Measurements from ENCODE around the gene PLCB4. TPM values are rescaled to one million over a fixed set of nuclear protein-coding genes. Genes with fewer than 3 reads are reported as not detected.

Gene PLCB4
- total RNA-seq, 2 experiments from 2014 or later, result not detected

DNA sequence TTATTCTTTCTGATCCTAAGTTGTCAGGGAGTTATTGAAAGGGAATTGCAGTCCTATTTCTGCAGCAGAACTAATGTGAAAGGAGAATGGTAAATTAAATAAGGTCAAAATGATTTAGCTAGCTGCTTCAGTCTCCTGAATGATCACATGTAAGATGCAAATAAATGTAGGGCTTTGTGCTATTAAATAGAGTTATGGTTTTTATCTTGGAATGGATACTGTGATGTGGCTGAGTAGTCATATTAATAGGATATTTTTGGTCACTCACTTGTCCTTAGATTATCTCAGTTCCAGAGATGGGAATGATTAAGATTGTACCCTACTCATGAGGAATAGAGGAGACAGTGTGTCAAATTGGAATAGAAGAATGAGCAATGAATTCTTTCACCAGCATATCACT, 129.6 kb downstream of the PLCB4 start:
- Mint-ChIP-seq H3K27ac (no peak overlapping the region), H3K36me3 (ENCODE audit: low read depth) (no peaks in the 10 kb centered on the region), H3K4me3 (no peak overlapping the region), H3K4me1 (no peaks in the 10 kb centered on the region), H3K27me3 (no peaks in the 10 kb centered on the region), H3K9me3 (peaks cover 7% of the 10 kb centered on the region)
- DNase-seq, result no peak
- ChIA-PET POLR2A (no interaction called here), CTCF (no interaction called here)

DNA sequence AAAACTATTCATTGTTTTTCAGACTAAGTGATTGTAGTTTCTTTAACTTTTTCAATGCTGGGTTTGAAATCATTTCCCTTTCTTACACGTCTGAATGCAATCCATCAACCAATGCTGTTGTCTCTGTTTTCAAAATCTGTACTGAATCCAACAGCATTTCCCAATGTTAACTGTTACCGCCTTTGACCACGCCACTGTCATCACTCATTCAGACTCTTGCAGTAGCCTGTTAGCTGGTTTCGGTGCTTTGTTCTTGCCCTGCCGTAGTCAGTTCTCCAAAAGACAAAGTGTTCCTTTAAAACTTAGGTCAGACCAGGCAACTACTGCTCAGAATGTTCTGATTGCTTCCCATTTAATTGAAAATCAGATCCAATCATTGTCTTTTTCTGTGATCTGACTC, 131.3 kb downstream of the PLCB4 start:
- H3K27ac Mint-ChIP-seq, result no peak overlapping the region
- POLR2A ChIA-PET, result no interaction called here
- CTCF ChIA-PET, result no interaction called here
- peaks cover 9% of the 10 kb centered on the region for H3K9me3 Mint-ChIP-seq
- DNase-seq, result no peak
- no peaks in the 10 kb centered on the region for H3K27me3 Mint-ChIP-seq
- no peaks in the 10 kb centered on the region for H3K4me1 Mint-ChIP-seq
- H3K4me3 Mint-ChIP-seq, result no peak overlapping the region
- no peaks in the 10 kb centered on the region for H3K36me3 Mint-ChIP-seq (ENCODE audit: low read depth)

DNA sequence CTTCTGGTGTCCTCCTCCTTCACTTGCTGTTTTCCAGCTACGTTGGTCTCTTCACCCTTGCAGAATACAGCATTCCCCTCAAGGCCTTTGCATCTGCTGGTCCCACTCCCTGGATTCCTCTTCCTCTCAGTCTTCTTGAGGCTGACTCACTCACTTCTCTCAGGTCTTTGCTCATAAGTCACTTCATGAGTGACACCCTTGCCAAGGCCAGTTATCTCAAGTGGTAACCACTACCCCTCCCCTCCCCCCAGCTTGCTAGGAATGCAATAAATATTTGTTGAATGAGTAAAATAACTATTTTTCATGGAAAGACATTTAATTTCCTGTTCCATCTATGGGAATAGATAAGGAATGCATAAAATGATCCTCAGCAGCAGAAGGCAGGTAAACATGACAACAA, 131.7 kb downstream of the PLCB4 start:
- CTCF ChIA-PET, result no interaction called here
- H3K4me1 Mint-ChIP-seq, result no peaks in the 10 kb centered on the region
- no peak overlapping the region for H3K27ac Mint-ChIP-seq
- POLR2A ChIA-PET, result no interaction called here
- no peak overlapping the region for H3K4me3 Mint-ChIP-seq
- H3K27me3 Mint-ChIP-seq, result no peaks in the 10 kb centered on the region
- H3K36me3 Mint-ChIP-seq (ENCODE audit: low read depth), result no peaks in the 10 kb centered on the region
- peaks cover 5% of the 10 kb centered on the region for H3K9me3 Mint-ChIP-seq
- no peak for DNase-seq

DNA sequence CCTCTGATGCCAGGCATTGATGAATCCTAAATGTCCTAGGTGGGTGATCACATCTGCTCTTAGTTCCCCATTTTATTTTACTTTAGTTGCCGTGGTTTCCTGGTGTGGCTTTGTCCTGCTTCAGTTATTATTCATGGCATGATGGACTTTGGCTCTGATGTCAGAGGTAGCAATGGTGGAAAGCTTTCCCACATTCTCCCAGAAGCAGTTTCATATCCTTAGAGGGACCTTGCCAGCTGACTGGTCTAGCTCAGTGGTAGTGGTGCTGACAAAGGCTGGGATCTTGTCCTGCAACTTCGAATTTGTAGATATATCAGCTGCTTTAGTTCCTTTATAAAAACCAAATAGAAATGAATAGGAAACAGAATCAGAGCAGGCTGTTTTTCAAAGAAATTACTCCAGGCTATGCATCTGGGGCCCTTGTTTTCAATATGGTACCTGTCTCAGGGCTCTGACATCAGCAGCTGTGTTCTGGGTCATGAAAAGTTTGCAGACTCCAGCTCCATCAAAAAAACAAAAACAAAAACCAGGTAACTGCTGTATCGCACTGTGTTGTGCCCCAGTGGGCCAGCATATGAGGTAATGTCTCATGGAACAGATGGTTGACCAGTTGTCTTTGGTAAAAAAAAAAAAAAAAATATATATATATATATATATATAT, 133.7 kb downstream of the PLCB4 start:
- POLR2A ChIA-PET, result no interaction called here
- Mint-ChIP-seq H3K27me3 (no peaks in the 10 kb centered on the region), H3K4me3 (no peak overlapping the region), H3K27ac (no peak overlapping the region), H3K9me3 (peaks cover 5% of the 10 kb centered on the region), H3K36me3 (ENCODE audit: low read depth) (no peaks in the 10 kb centered on the region), H3K4me1 (no peaks in the 10 kb centered on the region)
- DNase-seq, result no peak
- CTCF ChIA-PET, result no interaction called here

DNA sequence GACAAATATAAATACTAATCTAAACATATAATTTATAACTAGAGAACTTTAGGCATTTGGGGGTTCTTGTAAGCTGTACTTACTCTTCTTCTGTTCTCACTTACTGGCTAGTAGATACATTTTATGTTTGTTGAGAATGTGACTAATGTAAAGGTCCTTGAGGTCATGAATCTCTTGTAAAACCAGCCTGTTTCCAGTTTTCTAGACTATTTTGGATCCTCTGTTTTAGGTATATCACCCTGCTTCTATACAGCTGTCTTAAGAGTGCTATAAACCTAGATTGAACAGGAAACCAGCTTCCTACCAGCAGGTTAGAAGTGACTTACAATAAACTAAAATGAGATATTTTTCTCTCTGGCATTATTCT, 134.2 kb downstream of the PLCB4 start:
- Mint-ChIP-seq H3K4me1 (no peaks in the 10 kb centered on the region), H3K27ac (no peak overlapping the region), H3K27me3 (no peaks in the 10 kb centered on the region), H3K36me3 (ENCODE audit: low read depth) (no peaks in the 10 kb centered on the region), H3K9me3 (peaks cover 5% of the 10 kb centered on the region), H3K4me3 (no peak overlapping the region)
- no peak for DNase-seq
- ChIA-PET CTCF (no interaction called here), POLR2A (no interaction called here)

DNA sequence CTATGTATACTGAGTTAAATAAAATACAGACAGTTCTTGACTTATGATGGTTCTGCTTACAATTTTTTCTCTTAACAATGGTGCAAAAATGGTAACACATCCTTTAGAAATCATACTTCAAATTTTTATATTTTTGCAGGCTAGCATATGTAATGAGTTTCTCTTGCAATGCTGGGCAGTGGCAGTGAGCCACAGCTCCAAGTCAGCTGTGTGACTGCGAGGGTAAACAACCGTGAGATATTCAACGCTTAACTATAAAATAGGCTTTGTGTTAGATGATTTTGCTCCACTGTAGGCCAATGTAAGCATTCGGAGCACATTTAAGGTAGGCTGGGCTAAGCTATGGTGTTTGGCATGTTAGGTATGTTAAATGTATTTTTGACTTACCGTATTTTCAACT, 136.1 kb downstream of the PLCB4 start:
- Mint-ChIP-seq H3K27ac (no peak overlapping the region), H3K9me3 (peaks cover 8% of the 10 kb centered on the region), H3K36me3 (ENCODE audit: low read depth) (no peaks in the 10 kb centered on the region), H3K4me3 (no peak overlapping the region), H3K4me1 (no peaks in the 10 kb centered on the region), H3K27me3 (no peaks in the 10 kb centered on the region)
- no peak for DNase-seq
- ChIA-PET POLR2A (no interaction called here), CTCF (no interaction called here)

DNA sequence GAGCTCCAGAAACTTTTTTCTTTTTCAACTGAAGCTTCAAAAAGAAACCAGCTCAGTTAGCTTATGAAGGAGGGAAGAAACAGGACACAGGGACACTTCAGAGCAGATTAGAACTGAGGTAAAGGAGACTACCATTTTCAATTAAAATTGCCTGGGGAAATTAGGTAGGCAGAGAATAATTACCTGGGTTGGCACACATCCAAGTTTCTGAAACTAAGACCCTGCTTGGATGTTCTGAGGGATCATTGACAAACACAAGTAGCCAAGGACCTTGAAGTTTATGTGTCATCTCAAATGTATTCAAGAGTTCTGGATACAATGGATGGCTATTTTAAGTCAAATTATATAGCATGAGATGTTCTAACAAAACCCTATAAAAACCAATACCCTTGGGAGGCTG, 137.6 kb downstream of the PLCB4 start:
- ChIA-PET CTCF (no interaction called here), POLR2A (no interaction called here)
- H3K9me3 Mint-ChIP-seq, result peaks cover 10% of the 10 kb centered on the region
- no peak overlapping the region for H3K27ac Mint-ChIP-seq
- no peaks in the 10 kb centered on the region for H3K4me1 Mint-ChIP-seq
- no peaks in the 10 kb centered on the region for H3K36me3 Mint-ChIP-seq (ENCODE audit: low read depth)
- no peak for DNase-seq
- no peaks in the 10 kb centered on the region for H3K27me3 Mint-ChIP-seq
- no peak overlapping the region for H3K4me3 Mint-ChIP-seq

DNA sequence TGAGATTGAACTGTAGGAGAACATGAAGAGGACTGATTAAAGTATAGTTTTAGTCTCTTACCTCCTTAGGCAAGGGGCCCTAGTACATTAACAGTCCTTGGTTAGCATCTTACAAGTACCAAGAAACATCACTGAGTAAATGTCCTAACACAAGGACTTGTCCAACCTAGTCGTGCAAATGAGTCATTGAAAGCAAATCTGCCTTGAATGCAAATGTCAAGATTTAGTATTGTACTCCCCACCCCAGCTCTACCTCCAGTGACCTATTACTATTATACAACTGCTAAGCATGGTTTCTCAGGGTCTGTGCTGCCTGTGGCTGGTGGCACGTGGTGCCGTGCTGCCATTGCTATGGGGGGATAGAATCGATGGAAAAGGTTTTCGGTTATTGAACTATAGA, 138.4 kb downstream of the PLCB4 start:
- ChIA-PET CTCF (no interaction called here), POLR2A (no interaction called here)
- no peaks in the 10 kb centered on the region for H3K4me1 Mint-ChIP-seq
- H3K27me3 Mint-ChIP-seq, result no peaks in the 10 kb centered on the region
- no peaks in the 10 kb centered on the region for H3K36me3 Mint-ChIP-seq (ENCODE audit: low read depth)
- DNase-seq, result no peak
- no peak overlapping the region for H3K27ac Mint-ChIP-seq
- peaks cover 7% of the 10 kb centered on the region for H3K9me3 Mint-ChIP-seq
- H3K4me3 Mint-ChIP-seq, result no peak overlapping the region

DNA sequence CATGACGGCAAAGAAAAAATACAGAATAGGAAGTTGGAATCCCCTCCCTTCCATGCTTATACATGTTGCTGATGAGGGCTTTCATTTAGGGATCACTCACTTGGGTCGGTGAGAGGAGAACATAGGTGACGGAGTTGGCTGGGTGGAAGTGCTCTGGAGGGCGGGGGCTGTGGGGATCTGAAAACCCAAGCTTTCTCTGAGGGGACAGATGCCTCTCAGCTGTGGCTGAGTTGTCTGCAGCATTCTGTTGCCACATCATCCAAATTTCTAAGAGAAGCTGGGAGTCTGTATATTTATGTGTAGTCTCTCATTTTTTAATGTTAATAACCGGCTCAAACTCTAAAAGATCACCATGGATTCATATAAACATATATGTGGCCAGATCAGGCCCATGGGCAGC, 141.5 kb downstream of the PLCB4 start:
- ChIA-PET POLR2A (no interaction called here), CTCF (no interaction called here)
- no peaks in the 10 kb centered on the region for H3K36me3 Mint-ChIP-seq (ENCODE audit: low read depth)

DNA sequence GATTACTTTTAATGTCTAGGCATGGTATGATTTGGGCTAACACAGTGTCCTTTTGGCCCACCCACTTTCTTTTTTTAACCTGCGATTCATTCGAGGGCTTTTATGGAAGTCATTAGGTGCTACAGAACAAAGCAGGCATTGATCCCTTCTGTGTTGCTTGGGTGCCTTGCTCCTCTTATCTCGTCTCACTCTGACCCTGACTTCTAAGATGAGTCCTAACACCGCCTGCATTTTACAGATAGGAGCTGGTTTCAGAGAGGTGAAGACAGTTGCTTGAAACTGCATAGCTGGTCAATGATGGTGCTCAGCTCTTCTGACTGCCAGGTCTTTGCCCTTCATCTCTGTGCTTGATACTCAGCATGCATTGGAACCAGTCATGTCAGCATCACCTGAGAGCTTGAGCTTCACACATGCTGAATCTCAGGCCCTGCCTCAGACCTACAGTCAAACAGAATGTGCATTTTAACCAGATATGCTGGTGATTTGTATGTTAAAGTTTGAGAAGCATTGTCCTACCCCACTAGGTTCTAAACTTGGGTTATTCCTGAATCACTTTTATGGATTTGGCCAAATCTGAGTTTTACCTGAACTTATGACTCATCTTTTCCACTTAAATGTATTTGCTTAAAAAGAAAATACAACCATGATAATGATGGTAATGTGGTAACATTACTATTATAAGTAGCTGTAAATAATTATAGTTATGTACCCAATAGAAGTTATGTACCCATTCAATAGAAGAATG, 142.3 kb downstream of the PLCB4 start:
- CTCF ChIA-PET, result no interaction called here
- POLR2A ChIA-PET, result no interaction called here

More for the DNA sequence above, 141.5 kb downstream of the PLCB4 start:
- Mint-ChIP-seq H3K4me3 (no peak overlapping the region), H3K4me1 (no peaks in the 10 kb centered on the region), H3K27ac (no peak overlapping the region), H3K27me3 (no peaks in the 10 kb centered on the region), H3K9me3 (peaks cover 8% of the 10 kb centered on the region)
- DNase-seq, result no peak

DNA sequence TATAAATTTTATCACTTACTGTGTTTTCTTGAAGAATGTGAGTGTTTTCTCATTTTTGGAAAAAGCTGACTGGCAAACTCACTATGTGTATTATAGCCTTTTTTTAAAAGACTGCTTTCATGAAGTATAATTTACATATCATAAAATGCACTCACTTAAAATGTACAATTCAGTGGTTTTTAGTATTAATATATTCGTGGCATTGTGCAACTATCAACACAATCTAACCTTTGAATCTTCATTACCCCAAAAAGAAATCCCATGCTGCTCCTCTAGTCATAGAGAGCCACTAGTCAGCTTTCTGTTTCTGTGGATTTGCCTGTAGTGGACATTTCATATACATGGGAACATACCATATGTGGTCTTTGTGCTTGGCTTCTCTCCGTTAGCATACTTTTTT, 143.8 kb downstream of the PLCB4 start:
- no peak for DNase-seq
- Mint-ChIP-seq H3K36me3 (ENCODE audit: low read depth) (no peaks in the 10 kb centered on the region), H3K4me1 (no peaks in the 10 kb centered on the region), H3K27ac (no peak overlapping the region), H3K27me3 (no peaks in the 10 kb centered on the region), H3K9me3 (peaks cover 12% of the 10 kb centered on the region), H3K4me3 (no peak overlapping the region)
- ChIA-PET CTCF (no interaction called here), POLR2A (no interaction called here)

More for the DNA sequence above, 142.3 kb downstream of the PLCB4 start:
- peaks cover 8% of the 10 kb centered on the region for H3K9me3 Mint-ChIP-seq
- no peaks in the 10 kb centered on the region for H3K4me1 Mint-ChIP-seq
- H3K4me3 Mint-ChIP-seq, result no peak overlapping the region
- no peaks in the 10 kb centered on the region for H3K36me3 Mint-ChIP-seq (ENCODE audit: low read depth)
- H3K27me3 Mint-ChIP-seq, result no peaks in the 10 kb centered on the region
- no peak overlapping the region for H3K27ac Mint-ChIP-seq
- DNase-seq, result no peak

DNA sequence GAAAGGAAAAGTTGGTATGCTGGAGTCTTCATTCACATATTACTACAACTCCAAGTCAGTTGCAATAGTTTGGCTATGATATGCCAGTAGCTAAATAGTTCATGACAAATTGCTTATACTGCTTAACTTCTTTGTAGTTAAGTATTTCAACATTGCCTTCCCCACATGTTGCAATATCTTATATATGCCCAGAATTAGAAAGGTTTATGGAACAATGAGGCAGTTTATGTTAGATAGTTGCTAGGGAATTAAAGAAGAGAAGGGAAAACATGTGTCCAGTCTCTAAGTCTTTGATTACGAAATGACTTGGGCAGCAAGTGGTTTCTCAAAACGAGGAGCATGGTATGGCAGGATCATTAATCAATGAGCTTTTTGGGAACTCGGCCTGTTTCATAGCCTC, 145.8 kb downstream of the PLCB4 start:
- Mint-ChIP-seq H3K27me3 (no peaks in the 10 kb centered on the region), H3K4me3 (no peak overlapping the region), H3K9me3 (peaks cover 13% of the 10 kb centered on the region), H3K4me1 (no peaks in the 10 kb centered on the region), H3K36me3 (ENCODE audit: low read depth) (no peaks in the 10 kb centered on the region), H3K27ac (no peak overlapping the region)
- CTCF ChIA-PET, result no interaction called here
- POLR2A ChIA-PET, result no interaction called here
- no peak for DNase-seq

DNA sequence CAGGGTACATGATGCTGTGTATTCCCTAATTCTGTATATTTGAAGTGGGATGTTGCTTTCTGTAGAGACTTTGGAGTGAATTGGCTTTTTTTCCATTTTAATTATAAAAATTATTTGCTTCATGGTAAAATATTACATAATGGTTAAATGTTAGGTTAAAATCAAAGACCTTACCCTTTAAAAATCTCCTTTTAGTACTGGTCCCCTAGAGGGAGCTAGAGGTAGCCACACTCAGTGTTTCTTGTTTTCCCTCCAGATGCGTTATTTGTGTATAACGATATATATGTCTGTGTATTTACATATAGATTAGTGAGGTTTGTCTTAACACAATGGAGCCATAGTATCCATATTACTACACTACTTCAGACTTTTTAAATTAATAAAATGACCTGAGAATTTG, 146.7 kb downstream of the PLCB4 start:
- H3K36me3 Mint-ChIP-seq (ENCODE audit: low read depth), result no peaks in the 10 kb centered on the region
- H3K27ac Mint-ChIP-seq, result no peak overlapping the region
- H3K4me3 Mint-ChIP-seq, result no peak overlapping the region
- ChIA-PET POLR2A (no interaction called here), CTCF (no interaction called here)
- no peak for DNase-seq
- peaks cover 10% of the 10 kb centered on the region for H3K9me3 Mint-ChIP-seq
- H3K27me3 Mint-ChIP-seq, result no peaks in the 10 kb centered on the region
- H3K4me1 Mint-ChIP-seq, result no peaks in the 10 kb centered on the region

DNA sequence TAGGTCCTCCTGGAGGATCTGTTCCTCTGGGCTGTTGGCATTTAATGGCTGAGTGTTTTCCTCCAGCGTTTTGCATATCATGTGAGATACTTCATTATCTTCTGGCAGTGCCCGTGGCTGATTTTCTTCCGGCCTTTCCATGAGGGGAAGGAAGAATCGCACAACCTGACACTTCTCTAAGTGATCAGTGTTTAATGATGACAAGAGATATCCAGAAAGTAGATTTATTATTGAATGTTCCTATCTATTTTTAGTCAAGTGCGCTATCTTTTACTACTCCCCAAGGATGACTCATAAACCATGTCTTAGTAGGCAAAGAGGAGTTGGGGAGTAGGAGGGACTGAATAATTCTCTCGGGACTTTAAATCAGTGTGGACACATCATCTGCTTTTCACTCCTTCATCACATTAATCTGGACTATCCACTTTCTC, 149.7 kb downstream of the PLCB4 start:
- no peaks in the 10 kb centered on the region for H3K36me3 Mint-ChIP-seq (ENCODE audit: low read depth)
- no peak overlapping the region for H3K27ac Mint-ChIP-seq
- POLR2A ChIA-PET, result no interaction called here

More for the DNA sequence above, 149.7 kb downstream of the PLCB4 start:
- no peak for DNase-seq
- CTCF ChIA-PET, result no interaction called here
- Mint-ChIP-seq H3K27me3 (no peaks in the 10 kb centered on the region), H3K4me3 (no peak overlapping the region), H3K9me3 (peaks cover 15% of the 10 kb centered on the region), H3K4me1 (no peaks in the 10 kb centered on the region)

Measured in activated CD4-positive, alpha-beta memory T cell treated with anti-CD3 and anti-CD28 coated beads, Interleukin-2, amount 10 ng/mL, durations not matched to agents 7 days and 5 days (primary cell).